Activated T-helper 2 cell treated with anti-CD3 and anti-CD28 coated beads, Interferon-gamma antibody, Interleukin-2, Interleukin-4, amounts not matched to agents 10 μg/mL and 5 μg/mL and 100 μg/mL, durations not matched to agents 14 hours and 24 hours and 36 hours (primary cell): ENCODE results near the gene TMEM163. TPM values are rescaled to one million over a fixed set of nuclear protein-coding genes. Genes with fewer than 3 reads are reported as not detected.

Experiments
- DNase-seq: peaks from one replicate; pipeline ENCODE4 v3.0.0; 2021; ENCODE audit warnings: low spot score
- H3K27ac Mint-ChIP-seq: one replicate; pipeline ENCODE4 v1.8.0; 2021; ENCODE audit warnings: mixed read lengths
- H3K27me3 Mint-ChIP-seq: one replicate; pipeline ENCODE4 v1.8.0; 2021; ENCODE audit warnings: low read depth, mixed read lengths
- H3K36me3 Mint-ChIP-seq: one replicate; pipeline ENCODE4 v1.8.0; 2021; ENCODE audit warnings: low read depth, mixed read lengths
- H3K4me1 Mint-ChIP-seq: one replicate; pipeline ENCODE4 v1.8.0; 2021; ENCODE audit warnings: low read depth, mixed read lengths
- H3K4me3 Mint-ChIP-seq: one replicate; pipeline ENCODE4 v1.8.0; 2021; ENCODE audit warnings: low read depth, mild to moderate bottlenecking, moderate library complexity, mixed read lengths
- H3K9me3 Mint-ChIP-seq: one replicate; pipeline ENCODE4 v1.8.0; 2021; ENCODE audit warnings: mixed read lengths
- intact Hi-C: fragments of 100-400 bp; cut with micrococcal nuclease; formaldehyde crosslinking; loops from one replicate; pipeline ENCODE4 v1.15.1; 2023
- total RNA-seq: library from RNA; stranded (reverse); gene quantifications from 2 replicates; pipeline ENCODE4 v1.2.3, GENCODE V29; 2022

TMEM163 gene
- total RNA-seq, 1 donor from 2014 or later: 0.27 TPM

DNA sequence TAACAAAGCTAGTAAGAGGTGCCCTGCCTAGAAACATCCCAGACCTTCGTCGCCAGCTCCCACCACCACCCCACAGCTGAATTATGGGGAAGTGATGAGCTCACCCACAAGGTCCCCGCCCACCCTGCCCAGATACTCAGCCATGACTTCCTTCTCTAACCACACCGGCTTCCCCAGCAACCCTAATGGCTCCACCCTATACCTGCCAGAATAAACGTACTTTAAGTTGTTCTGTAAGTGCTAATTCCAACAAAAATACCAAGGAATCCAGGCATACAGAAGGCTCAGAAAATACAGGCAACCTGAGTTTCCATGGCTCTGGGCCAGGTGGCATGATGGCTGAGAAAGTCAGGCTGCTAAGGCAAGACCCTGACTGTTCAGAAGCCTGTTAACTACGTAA, 39.1 kb downstream of the TMEM163 start:
- DNase-seq: peak; percentile 30
- Mint-ChIP-seq H3K4me3 (peak overlapping the region; percentile 22), H3K9me3 (no peaks in the 10 kb centered on the region), H3K27me3 (peaks cover 17% of the 10 kb centered on the region), H3K36me3 (peaks cover 3% of the 10 kb centered on the region), H3K4me1 (peaks cover 60% of the 10 kb centered on the region), H3K27ac (no peak overlapping the region)
- intact Hi-C loops: loop anchor here (5.0 to 10.0 kb wide), 3 partner anchors 115 to 427 kb away; partner anchors contain the start of gene MGAT5

DNA sequence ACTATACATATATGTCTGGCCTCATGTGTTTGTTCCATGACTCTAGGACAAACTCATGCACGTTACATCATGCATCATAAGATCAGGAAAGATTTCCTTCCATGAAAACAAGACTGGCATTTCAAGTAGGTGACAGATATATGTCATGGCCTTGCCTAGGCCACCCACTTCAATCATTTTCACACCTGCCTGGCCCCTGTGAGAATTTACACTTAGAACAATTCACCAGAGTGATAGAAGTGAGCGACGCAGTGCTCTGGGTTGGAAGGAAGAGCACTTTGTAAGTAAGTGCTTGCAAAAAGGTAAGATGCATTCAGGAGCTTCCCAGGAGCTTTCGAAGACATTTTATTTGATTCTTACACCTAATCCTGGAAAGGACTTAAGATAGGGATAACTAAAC, 39.5 kb downstream of the TMEM163 start:
- H3K4me3 Mint-ChIP-seq: no peak overlapping the region
- H3K4me1 Mint-ChIP-seq: peaks cover 59% of the 10 kb centered on the region
- DNase-seq: no peak
- no peaks in the 10 kb centered on the region for H3K9me3 Mint-ChIP-seq
- intact Hi-C loops: no loop called here
- H3K36me3 Mint-ChIP-seq: peaks cover 3% of the 10 kb centered on the region
- no peak overlapping the region for H3K27ac Mint-ChIP-seq
- H3K27me3 Mint-ChIP-seq: peaks cover 20% of the 10 kb centered on the region

DNA sequence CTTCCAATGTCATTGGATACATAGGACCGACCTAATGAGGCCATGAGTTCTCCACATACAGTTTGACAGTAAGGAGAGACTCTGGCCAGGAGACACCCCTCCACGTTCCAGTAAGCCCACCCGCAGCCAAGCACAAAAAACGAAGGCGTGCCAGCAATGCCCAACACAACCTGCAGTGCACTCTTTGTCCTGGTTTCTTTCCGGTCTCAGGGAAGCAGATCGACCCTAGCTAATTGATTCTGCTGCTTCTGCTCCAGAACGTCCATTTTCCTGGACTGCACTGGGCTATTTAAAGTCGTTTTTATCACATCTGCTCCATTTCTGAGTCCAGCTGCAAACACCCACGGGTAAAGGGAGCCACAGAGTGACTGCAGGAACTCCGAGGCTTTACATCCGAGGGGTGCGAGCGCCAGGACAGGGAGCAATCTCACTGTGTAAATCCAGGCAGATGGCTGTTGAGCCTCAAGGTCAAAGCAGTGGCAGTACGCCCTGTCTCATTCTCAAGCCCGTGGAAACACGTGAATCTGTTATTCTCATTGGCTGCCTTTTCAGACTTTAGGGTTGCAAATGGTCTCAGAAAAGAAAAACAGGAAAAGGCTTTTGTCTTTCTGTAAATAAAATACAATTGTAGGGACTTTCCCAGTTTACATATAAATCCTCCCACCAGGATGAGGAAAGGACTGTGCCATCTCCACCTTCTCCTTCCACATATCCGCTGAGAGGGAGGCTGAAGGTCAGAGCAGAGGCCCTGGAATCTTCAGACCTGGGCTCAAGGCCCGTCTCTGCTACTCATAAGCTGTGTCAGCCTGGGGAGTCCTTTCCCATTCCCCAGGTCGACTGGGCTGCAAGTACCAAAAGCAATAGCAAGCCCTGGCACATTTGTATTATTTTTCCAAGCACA, 40.7 kb downstream of the TMEM163 start:
- H3K27me3 Mint-ChIP-seq: peaks cover 29% of the 10 kb centered on the region
- H3K4me3 Mint-ChIP-seq: no peak overlapping the region

DNA sequence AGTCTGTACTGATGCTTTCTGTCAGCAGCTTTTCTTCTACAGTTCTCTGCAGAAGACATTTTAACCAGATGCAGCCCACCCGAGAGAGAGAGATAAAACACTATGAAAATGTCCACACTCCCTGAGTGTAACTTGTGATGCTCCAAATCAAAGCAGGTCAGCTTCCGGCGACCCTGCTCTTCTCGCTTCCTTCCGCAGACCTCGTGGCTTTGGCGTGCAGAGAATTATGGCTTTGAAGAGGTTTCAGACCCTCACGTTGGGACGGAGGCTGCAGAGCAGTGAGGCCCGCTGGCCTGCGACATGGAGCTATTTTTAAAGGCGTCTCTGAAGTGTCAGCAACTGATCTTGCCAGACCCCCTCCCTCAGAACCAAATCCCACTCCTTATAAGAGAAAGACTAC, 41.8 kb downstream of the TMEM163 start:
- H3K27me3 Mint-ChIP-seq: peaks cover 35% of the 10 kb centered on the region
- intact Hi-C loops: no loop called here
- H3K36me3 Mint-ChIP-seq: no peaks in the 10 kb centered on the region
- no peaks in the 10 kb centered on the region for H3K9me3 Mint-ChIP-seq
- no peak for DNase-seq
- no peak overlapping the region for H3K27ac Mint-ChIP-seq
- H3K4me3 Mint-ChIP-seq: no peak overlapping the region
- peaks cover 42% of the 10 kb centered on the region for H3K4me1 Mint-ChIP-seq

More for the DNA sequence above, 40.7 kb downstream of the TMEM163 start:
- Mint-ChIP-seq H3K9me3 (no peaks in the 10 kb centered on the region), H3K27ac (no peak overlapping the region), H3K36me3 (no peaks in the 10 kb centered on the region), H3K4me1 (peaks cover 50% of the 10 kb centered on the region)
- no peak for DNase-seq
- intact Hi-C loops: no loop called here

DNA sequence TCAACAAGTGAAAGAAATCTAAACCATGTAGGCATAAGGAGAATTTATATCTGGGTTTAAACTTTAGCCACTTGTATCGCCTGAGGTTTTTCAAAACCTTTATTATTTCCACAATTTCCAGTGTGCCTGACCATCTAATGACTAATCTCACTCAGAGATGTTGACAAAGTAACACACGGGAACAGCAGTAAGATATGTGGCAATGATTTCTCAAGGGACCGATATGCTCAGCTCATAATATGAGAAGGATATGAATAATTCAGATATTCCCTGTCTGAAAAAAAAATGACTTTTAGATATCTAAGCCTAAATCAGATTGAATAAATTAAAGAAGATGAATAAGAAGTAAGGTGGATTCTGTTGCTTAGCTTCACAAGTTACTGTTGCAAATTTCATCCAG, 43.5 kb downstream of the TMEM163 start:
- intact Hi-C loops: no loop called here
- H3K4me1 Mint-ChIP-seq: peaks cover 48% of the 10 kb centered on the region

DNA sequence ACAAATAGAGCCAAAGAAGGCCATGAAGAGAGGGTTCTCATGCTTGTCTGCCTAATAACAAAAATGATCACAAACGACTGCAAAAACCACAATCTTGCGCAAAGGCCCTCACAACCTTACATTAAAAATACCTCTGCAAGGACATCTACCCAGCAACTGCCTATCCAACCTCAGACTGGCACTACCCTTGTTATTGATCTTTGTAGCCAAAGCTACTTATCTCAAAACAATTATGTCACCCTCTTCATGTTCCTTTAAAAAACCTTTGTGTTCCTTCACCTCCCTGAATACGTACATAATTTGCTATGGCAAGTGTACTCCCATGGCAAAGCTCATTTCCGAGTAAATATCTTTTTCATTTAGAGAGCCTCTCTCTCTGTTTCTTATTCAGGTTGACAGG, 44.1 kb downstream of the TMEM163 start:
- Mint-ChIP-seq H3K4me3 (no peak overlapping the region), H3K27me3 (peaks cover 32% of the 10 kb centered on the region), H3K27ac (no peak overlapping the region), H3K4me1 (peaks cover 50% of the 10 kb centered on the region), H3K36me3 (no peaks in the 10 kb centered on the region), H3K9me3 (no peaks in the 10 kb centered on the region)
- DNase-seq: no peak
- intact Hi-C loops: no loop called here

More for the DNA sequence above, 43.5 kb downstream of the TMEM163 start:
- H3K4me3 Mint-ChIP-seq: no peak overlapping the region
- H3K27me3 Mint-ChIP-seq: peaks cover 32% of the 10 kb centered on the region
- no peaks in the 10 kb centered on the region for H3K36me3 Mint-ChIP-seq
- no peak overlapping the region for H3K27ac Mint-ChIP-seq
- H3K9me3 Mint-ChIP-seq: no peaks in the 10 kb centered on the region
- no peak for DNase-seq

DNA sequence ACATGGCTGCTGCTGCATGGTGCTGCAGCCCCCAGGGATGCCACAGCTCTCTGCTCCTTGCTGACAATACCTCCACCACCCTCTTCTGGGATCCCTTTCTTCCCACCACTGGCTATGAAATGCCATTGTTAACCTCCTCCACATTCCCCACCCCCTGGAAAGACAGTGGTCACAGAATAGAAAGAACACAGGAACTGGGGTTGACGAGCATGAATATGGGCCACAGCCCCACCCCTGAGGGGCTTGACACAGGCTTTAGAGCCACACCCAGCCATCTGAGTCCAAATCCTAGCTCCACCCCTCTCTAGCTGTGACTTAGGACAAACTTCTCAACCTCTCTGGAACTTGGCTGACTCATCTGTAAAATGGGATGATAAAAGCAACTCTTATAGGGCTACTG, 47.3 kb downstream of the TMEM163 start:
- no peak for DNase-seq
- H3K27me3 Mint-ChIP-seq: peaks cover 29% of the 10 kb centered on the region
- H3K36me3 Mint-ChIP-seq: no peaks in the 10 kb centered on the region
- intact Hi-C loops: no loop called here
- peak overlapping the region; percentile 54 for H3K27ac Mint-ChIP-seq
- no peaks in the 10 kb centered on the region for H3K9me3 Mint-ChIP-seq
- peak overlapping the region; percentile 32 for H3K4me3 Mint-ChIP-seq
- peaks cover 58% of the 10 kb centered on the region for H3K4me1 Mint-ChIP-seq

DNA sequence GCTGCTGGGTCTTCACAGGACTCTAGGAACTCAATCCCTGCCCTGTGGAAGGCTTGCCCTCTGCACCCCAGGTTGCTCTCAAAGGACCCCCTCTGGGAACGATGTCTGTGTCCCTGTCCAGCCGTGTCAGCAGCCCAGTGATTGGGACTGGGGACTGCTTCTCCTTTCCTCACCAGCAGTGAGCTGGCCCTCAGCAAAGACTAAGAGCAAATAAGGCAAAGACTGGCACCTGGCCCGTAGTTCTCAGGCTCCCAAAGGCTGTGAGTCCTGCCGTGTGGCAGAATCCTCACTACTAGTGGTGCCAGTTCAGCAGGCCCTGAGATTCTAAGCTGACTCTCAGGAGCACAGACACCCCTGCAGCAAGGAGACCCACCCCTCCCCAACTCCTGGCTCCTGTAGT, 47.8 kb downstream of the TMEM163 start:
- Mint-ChIP-seq H3K4me1 (peaks cover 61% of the 10 kb centered on the region), H3K27ac (peak overlapping the region; percentile 62), H3K4me3 (peak overlapping the region; percentile 38), H3K9me3 (no peaks in the 10 kb centered on the region), H3K27me3 (peaks cover 32% of the 10 kb centered on the region), H3K36me3 (no peaks in the 10 kb centered on the region)
- no peak for DNase-seq
- intact Hi-C loops: loop anchor here (1.0 kb wide), 1 partner anchor 12 kb away; no protein-coding TSS in a partner anchor

DNA sequence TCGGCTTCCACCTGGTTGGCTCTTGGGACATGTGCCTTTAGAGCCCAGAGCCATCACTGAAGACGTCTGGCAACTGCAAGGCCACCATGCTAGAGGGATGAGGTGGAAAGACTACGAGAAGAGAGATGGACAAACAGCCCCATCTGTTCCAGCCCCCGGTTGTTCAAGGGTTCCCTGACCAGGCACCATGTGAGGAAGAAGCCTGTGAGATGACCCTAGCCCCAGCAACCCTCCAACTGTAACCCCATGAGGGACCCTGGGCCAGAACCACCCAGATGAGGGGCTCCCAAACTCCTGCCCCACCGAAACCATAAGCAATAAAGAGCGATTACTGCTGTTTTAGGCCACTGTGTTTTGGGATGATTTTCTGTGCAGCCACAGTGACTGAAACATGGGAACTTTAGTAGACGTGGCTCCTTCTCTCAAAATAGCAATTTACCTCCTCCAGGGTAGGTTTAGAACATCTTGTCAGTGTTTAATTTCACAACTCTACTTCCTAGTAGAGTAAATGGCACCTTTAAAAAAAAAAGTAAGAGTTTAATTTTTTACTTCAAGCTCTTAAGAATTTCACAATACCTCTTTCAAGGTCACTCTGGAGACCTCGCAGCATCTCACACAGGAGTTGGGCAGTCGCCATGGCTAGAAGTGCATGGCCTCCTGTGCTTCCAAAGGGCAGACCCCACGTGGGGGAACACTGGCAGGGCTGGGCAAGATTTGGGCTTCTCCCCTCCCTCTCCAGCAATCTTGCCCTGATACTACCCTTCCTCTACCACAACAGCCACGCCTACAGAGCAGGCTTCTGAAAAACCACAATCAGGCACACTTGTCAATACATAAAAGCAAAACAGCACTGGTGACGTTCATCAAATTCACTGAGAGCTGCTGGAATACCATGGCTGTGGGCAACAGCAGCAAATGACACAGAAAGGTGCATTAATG, 48.8 kb downstream of the TMEM163 start:
- intact Hi-C loops: loop anchor here (1.0 to 10.0 kb wide), 5 partner anchors 13 to 552 kb away; partner anchors contain the start of genes MGAT5 and TMEM163
- Mint-ChIP-seq H3K4me3 (peak overlapping the region; percentile 13), H3K27me3 (peaks cover 34% of the 10 kb centered on the region)

DNA sequence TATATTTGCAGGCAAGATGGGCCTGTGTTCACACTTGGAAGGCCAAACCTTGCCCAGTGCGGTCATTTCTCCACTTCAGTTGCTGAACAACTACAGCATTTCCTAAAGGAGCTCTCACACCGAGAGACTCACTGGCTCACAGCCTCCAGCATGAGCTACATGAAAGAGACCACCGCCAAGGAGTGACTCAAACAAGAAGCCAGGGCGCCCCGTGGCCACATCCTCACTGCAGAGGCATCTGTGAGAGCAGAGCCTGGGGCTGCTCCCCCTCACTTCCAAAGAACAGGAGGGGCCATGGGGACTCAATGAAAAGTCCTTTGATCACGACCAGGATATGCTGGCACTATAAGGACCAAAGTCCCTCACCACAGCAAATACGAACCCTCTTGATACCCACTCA, 50.0 kb downstream of the TMEM163 start:
- Mint-ChIP-seq H3K9me3 (no peaks in the 10 kb centered on the region), H3K4me1 (peaks cover 67% of the 10 kb centered on the region), H3K27me3 (peaks cover 33% of the 10 kb centered on the region), H3K4me3 (no peak overlapping the region), H3K27ac (peak overlapping the region; percentile 28), H3K36me3 (no peaks in the 10 kb centered on the region)
- intact Hi-C loops: loop anchor here (1.0 to 10.0 kb wide), 4 partner anchors 46 to 551 kb away; partner anchors contain the start of genes MGAT5 and TMEM163
- peak; percentile 76 for DNase-seq

More for the DNA sequence above, 48.8 kb downstream of the TMEM163 start:
- H3K27ac Mint-ChIP-seq: peak overlapping the region; percentile 10
- H3K9me3 Mint-ChIP-seq: no peaks in the 10 kb centered on the region
- H3K36me3 Mint-ChIP-seq: no peaks in the 10 kb centered on the region
- peaks cover 67% of the 10 kb centered on the region for H3K4me1 Mint-ChIP-seq
- DNase-seq: peak; percentile 56

DNA sequence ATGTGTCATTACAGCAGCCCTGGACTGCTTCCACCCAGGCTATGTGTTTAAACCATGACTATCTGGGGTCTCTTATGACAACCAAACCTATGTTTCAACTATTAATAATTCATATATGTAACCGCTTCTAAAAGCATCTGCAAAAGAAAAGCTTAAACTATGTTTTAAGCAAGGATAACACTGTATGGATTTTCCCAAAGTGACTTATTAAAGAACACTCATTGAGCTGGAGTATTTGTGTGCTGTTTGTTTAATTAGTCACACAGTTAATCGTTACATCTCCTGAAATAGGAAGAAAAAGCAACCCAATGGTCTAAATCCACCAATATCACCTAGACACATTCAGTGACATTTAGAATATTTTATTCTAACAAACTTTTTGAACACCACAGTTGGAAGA, 51.3 kb downstream of the TMEM163 start:
- Mint-ChIP-seq H3K4me3 (no peak overlapping the region), H3K27me3 (peaks cover 27% of the 10 kb centered on the region), H3K36me3 (no peaks in the 10 kb centered on the region), H3K27ac (no peak overlapping the region), H3K4me1 (peaks cover 64% of the 10 kb centered on the region), H3K9me3 (no peaks in the 10 kb centered on the region)
- intact Hi-C loops: loop anchor here (5.0 to 10.0 kb wide), 3 partner anchors 45 to 415 kb away; partner anchors contain the start of genes MGAT5 and TMEM163
- DNase-seq: no peak

DNA sequence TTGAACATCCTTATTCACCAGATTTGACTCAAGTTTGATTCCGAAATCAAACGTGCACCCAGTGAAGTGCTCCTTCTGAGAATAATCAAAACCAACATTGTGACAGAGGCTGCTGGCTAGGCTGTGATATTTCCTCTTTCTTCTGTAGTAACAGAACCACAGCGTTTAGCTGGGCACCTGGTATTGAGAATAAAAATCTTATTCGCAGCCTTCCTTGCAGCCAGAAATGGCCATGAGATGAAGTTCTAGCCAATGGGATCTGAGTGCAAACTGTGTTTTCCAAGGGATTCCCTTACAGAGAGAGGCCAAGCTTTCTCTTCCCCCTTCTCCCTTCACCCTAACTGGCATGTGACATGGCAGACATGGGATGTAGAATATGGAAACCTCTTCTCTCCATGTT, 51.7 kb downstream of the TMEM163 start:
- intact Hi-C loops: loop anchor here (5.0 to 10.0 kb wide), 3 partner anchors 45 to 415 kb away; partner anchors contain the start of genes MGAT5 and TMEM163
- DNase-seq: no peak
- H3K27me3 Mint-ChIP-seq: peaks cover 25% of the 10 kb centered on the region
- no peaks in the 10 kb centered on the region for H3K36me3 Mint-ChIP-seq
- H3K9me3 Mint-ChIP-seq: no peaks in the 10 kb centered on the region
- no peak overlapping the region for H3K4me3 Mint-ChIP-seq
- H3K27ac Mint-ChIP-seq: no peak overlapping the region
- H3K4me1 Mint-ChIP-seq: peaks cover 64% of the 10 kb centered on the region
